Vagina (tissue), 2 donors: ENCODE data around the gene PTK7. TPM values are rescaled to one million over a fixed set of nuclear protein-coding genes. Genes with fewer than 3 reads are reported as not detected.

Experiments used
- DNase-seq, 2 donors: peaks; one replicate each; pipeline ENCODE4 v3.0.0-alpha.2; 2017; ENCODE audit errors: extremely low spot score in 2 of 2
- H3K27ac ChIP-seq: fragments of 200-600 bp; sonication (generic); one replicate; pipeline ENCODE4 v1.5.1; 2019
- H3K27me3 ChIP-seq: fragments of 200-600 bp; sonication (generic); one replicate; pipeline ENCODE4 v1.5.1; 2019
- H3K36me3 ChIP-seq, 2 donors: fragments of 200-600 bp; sonication (generic); one replicate each; pipeline ENCODE4 v1.5.1; 2017 to 2019
- H3K4me1 ChIP-seq: fragments of 200-600 bp; sonication (generic); one replicate; pipeline ENCODE4 v1.5.1; 2019
- H3K4me3 ChIP-seq, 2 donors: fragments of 200-600 bp; sonication (generic); 1 replicate in 1 of 2; 2 replicates in 1 of 2; pipeline ENCODE4 v1.5.1; 2016 to 2019
- H3K9me3 ChIP-seq: fragments of 200-600 bp; sonication (generic); one replicate; pipeline ENCODE4 v1.5.1; 2019
- CTCF ChIP-seq, 3 experiments: fragments of 450-650 bp in 2 of 3; fragments of 200-600 bp in 1 of 3; sonication (generic) in 1 of 3; IDR thresholded peaks; one replicate each; pipeline ENCODE4 v1.5.1; 2017 to 2019; ENCODE audit warnings: antibody characterized with exemption in 3 of 3, mild to moderate bottlenecking in 2 of 3, moderate library complexity in 2 of 3
- POLR2A ChIP-seq, 2 donors: fragments of 450-650 bp; IDR thresholded peaks; one replicate each; pipeline ENCODE4 v1.6.1; 2017; ENCODE audit warnings: antibody characterized with exemption in 2 of 2, mild to moderate bottlenecking in 2 of 2, moderate library complexity in 2 of 2
- POLR2AphosphoS5 ChIP-seq, 2 donors: sonication (generic); formaldehyde crosslinking; IDR thresholded peaks; one replicate each; pipeline ENCODE4 v1.9.0; 2017; ENCODE audit warnings: antibody characterized with exemption in 2 of 2, mild to moderate bottlenecking in 2 of 2, low read depth in 1 of 2; ENCODE audit not compliant: insufficient read depth in 1 of 2
- intact Hi-C: fragments of 100-400 bp; cut with DNase I; formaldehyde crosslinking; loops from one replicate; pipeline ENCODE4 v1.15.1; 2023
- total RNA-seq: library from RNA; depleted of rRNA; stranded (reverse); fragments of >200 nt; gene quantifications from one replicate; pipeline ENCODE4 v1.2.3, GENCODE V29; 2016

PTK7 gene
- total RNA-seq, 1 donor from 2014 or later, result 62.1 TPM

GRCh38 chr6:43186706-43187105 is 110.6 kb downstream of the PTK7 start:
- TF ChIP-seq CTCF (IDR thresholded peaks at IDR 0.05) (no peak), POLR2A (IDR thresholded peaks at IDR 0.05) (no peak), POLR2AphosphoS5 (IDR thresholded peaks at IDR 0.05; ENCODE audit: insufficient read depth in 1 of 2, low read depth in 1 of 2) (no peak)
- H3K27ac ChIP-seq, result no peak overlapping the region
- intact Hi-C loops, result no loop called here
- peaks cover 0 to 22% of the 10 kb centered on the region in 2 donors for H3K36me3 ChIP-seq
- H3K27me3 ChIP-seq, result no peaks in the 10 kb centered on the region
- H3K9me3 ChIP-seq, result no peaks in the 10 kb centered on the region
- no peak overlapping the region for H3K4me3 ChIP-seq
- no peak for DNase-seq
- H3K4me1 ChIP-seq, result peaks cover 23% of the 10 kb centered on the region

GRCh38 chr6:43187821-43188220 is 111.7 kb downstream of the PTK7 start:
- DNase-seq, result peak in 1 of 2 donors; percentile 64
- Histone ChIP-seq H3K4me3 (no peak overlapping the region), H3K9me3 (no peaks in the 10 kb centered on the region), H3K36me3 (peaks cover 0 to 22% of the 10 kb centered on the region in 2 donors), H3K4me1 (peaks cover 15% of the 10 kb centered on the region), H3K27ac (no peak overlapping the region), H3K27me3 (no peaks in the 10 kb centered on the region)
- intact Hi-C loops, result no loop called here
- TF ChIP-seq CTCF (IDR thresholded peaks at IDR 0.05) (no peak), POLR2A (IDR thresholded peaks at IDR 0.05) (no peak)

DNA sequence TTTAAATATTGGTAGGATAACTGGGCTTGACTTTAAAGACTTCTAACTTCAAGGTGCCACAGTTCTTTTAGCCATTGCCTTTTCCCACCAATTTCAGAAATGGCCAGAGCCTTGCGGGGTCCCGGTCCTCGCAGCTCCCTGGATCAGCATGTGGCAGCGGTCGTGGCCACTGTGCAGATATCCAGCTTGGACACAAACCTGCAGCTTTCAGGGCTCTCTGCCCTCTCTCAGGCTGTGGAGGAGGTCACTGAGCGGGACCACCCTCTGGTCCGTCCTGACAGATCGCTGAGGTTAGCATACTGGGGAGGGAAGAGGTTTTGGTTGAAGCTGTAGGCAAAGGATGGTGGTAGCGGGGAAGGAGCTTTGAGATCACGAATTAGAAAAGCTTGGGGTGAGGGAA is 112.3 kb downstream of the PTK7 start:
- DNase-seq, result peak in 1 of 2 donors; percentile 69
- H3K36me3 ChIP-seq, result peaks cover 0 to 22% of the 10 kb centered on the region in 2 donors
- no peaks in the 10 kb centered on the region for H3K27me3 ChIP-seq
- H3K4me3 ChIP-seq, result no peak overlapping the region
- no peak for TF ChIP-seq POLR2A (IDR thresholded peaks at IDR 0.05)
- TF ChIP-seq CTCF (IDR thresholded peaks at IDR 0.05), result no peak
- no peak for TF ChIP-seq POLR2AphosphoS5 (IDR thresholded peaks at IDR 0.05; ENCODE audit: insufficient read depth in 1 of 2, low read depth in 1 of 2)
- intact Hi-C loops, result no loop called here
- no peak overlapping the region for H3K27ac ChIP-seq
- peaks cover 9% of the 10 kb centered on the region for H3K4me1 ChIP-seq
- H3K9me3 ChIP-seq, result no peaks in the 10 kb centered on the region

DNA sequence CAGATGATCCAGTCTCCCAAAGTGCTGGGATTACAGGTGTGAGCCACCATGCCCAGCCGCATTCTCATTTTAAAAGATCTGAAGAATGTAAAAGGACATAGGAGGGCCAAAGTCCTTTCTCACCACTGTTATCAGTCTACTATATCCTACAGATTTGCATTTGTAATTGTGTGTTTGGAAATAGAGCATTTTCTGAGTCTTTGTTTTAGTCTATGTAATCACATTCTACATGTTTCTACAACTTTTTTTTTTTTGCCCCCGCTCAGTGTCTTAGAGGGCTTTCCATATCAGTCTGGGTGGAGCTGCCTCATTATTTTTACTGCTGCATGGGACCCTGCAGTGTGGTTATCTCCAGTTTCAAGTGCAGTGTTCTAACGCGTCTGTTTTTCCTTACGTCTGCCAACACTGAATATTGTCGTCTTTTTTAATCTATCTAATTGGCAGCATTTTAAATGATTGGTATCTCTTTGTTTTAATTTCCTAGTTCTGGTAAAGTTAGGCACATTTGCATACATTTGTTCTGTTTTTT is 113.7 kb downstream of the PTK7 start:
- H3K9me3 ChIP-seq, result no peaks in the 10 kb centered on the region
- no peak for DNase-seq
- intact Hi-C loops, result no loop called here
- TF ChIP-seq POLR2AphosphoS5 (IDR thresholded peaks at IDR 0.05; ENCODE audit: insufficient read depth in 1 of 2, low read depth in 1 of 2) (no peak), CTCF (IDR thresholded peaks at IDR 0.05) (no peak), POLR2A (IDR thresholded peaks at IDR 0.05) (no peak)
- H3K4me1 ChIP-seq, result peaks cover 7% of the 10 kb centered on the region
- no peak overlapping the region for H3K4me3 ChIP-seq
- no peaks in the 10 kb centered on the region for H3K27me3 ChIP-seq
- no peak overlapping the region for H3K27ac ChIP-seq
- H3K36me3 ChIP-seq, result peaks cover 0 to 25% of the 10 kb centered on the region in 2 donors

GRCh38 chr6:43192911-43193310 is 116.8 kb downstream of the PTK7 start:
- H3K9me3 ChIP-seq, result no peaks in the 10 kb centered on the region
- no peaks in the 10 kb centered on the region for H3K27me3 ChIP-seq
- no peak for TF ChIP-seq POLR2AphosphoS5 (IDR thresholded peaks at IDR 0.05; ENCODE audit: insufficient read depth in 1 of 2, low read depth in 1 of 2)
- TF ChIP-seq CTCF (IDR thresholded peaks at IDR 0.05), result no peak
- no peak for TF ChIP-seq POLR2A (IDR thresholded peaks at IDR 0.05)
- H3K36me3 ChIP-seq, result peaks cover 2 to 38% of the 10 kb centered on the region in 2 donors
- H3K4me3 ChIP-seq, result no peak overlapping the region
- H3K4me1 ChIP-seq, result no peaks in the 10 kb centered on the region
- H3K27ac ChIP-seq, result no peak overlapping the region
- intact Hi-C loops, result no loop called here
- no peak for DNase-seq
